ENCODE data around the gene UBC. TPM values are rescaled to one million over a fixed set of nuclear protein-coding genes. Genes with fewer than 3 reads are reported as not detected.

Gene UBC
- total RNA-seq, 1 experiment from 2014 or later, result 523 TPM

DNA sequence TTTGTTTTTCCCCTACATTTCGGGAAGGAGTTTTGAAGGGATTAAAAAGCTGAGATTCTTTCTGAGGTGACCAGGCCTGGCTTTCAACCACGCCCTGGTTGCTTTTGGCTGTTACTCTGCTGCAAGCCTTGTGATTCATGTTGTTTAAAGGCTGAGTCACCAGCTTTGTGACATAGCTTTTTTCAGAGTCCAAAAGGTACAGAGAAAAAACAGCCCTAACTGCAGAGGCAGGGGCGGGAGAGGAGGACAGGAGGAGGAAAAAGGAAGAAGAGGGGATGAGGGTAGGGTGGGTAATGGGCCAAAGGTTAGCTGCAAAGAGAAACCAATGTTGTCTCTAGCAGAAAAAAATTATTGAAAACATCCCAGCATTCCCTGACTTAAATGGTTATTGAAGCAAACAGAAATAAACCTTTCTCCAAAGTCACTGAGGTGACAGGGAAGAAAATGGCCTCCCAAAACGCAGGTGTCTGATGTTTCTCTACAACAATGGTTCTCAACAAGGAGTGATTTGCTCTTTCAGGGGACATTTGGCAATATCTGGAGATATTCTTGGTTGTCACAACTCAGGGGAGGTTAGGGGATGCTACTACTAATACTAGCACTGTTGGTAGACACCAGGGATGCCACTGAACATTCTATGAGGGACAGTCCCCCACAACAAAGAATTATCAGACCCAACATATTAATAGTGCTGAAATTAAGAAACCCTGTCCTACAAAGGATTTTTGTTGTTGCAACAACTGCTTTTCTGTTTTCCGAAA lies 2.1 kb upstream of the UBC start:
- Mint-ChIP-seq H3K27me3 (ENCODE audit: low read depth) (peaks cover 6% of the 10 kb centered on the region), H3K36me3 (ENCODE audit: insufficient read depth in 1 of 3, low read depth in 3 of 3) (peaks cover 25 to 28% (median 27%) of the 10 kb centered on the region in 3 experiments), H3K27ac (peak overlapping the region; percentile 97 to 99 (median 99)), H3K4me3 (peak overlapping the region; percentile 77 to 100), H3K9me3 (peaks cover 6 to 15% of the 10 kb centered on the region in 2 experiments), H3K4me1 (peaks cover 69 to 82% of the 10 kb centered on the region in 2 experiments)
- H3K14ac ChIP-seq (ENCODE audit: insufficient read depth, low read length), result peak overlapping the region; percentile 3; the same call in 1 of the 2 replicates
- no peaks in the 10 kb centered on the region for H4K20me1 ChIP-seq (ENCODE audit: control insufficient read depth, insufficient read depth, insufficient read length)
- H4K5ac ChIP-seq (ENCODE audit: insufficient read length, low read depth, low read length), result no peak overlapping the region
- H3T11ph ChIP-seq (ENCODE audit: low read length), result no peak overlapping the region
- H2AK5ac ChIP-seq (ENCODE audit: insufficient read length, low read length), result no peak overlapping the region
- H3K79me1 ChIP-seq (ENCODE audit: insufficient read depth, low read depth, low read length, poor library complexity, severe bottlenecking), result no peaks in the 10 kb centered on the region
- H2BK20ac ChIP-seq (ENCODE audit: low read depth, low read length, poor library complexity, severe bottlenecking), result no peak overlapping the region
- H4K8ac ChIP-seq (replicated peaks; ENCODE audit: insufficient read length, low read depth, low read length), result no peak overlapping the region
- H3K23me2 ChIP-seq (ENCODE audit: insufficient read length, low read depth, low read length, poor library complexity, severe bottlenecking), result peaks cover 24% of the 10 kb centered on the region
- peak overlapping the region; percentile 60 for H2BK12ac ChIP-seq (ENCODE audit: insufficient read length, low read depth, low read length)
- H4K91ac ChIP-seq (ENCODE audit: insufficient read length, low read depth, low read length), result no peak overlapping the region
- no peak overlapping the region for H3K4ac ChIP-seq (ENCODE audit: low read depth, low read length)
- H3K56ac ChIP-seq (ENCODE audit: insufficient read length, low read depth, low read length), result no peak overlapping the region
- H3K79me2 ChIP-seq (ENCODE audit: insufficient read depth, low read length), result peaks cover 14% of the 10 kb centered on the region
- H3K18ac ChIP-seq (ENCODE audit: insufficient read length, low read depth, low read length), result peak overlapping the region; percentile 59
- peak overlapping the region; percentile 72 for H2BK120ac ChIP-seq (ENCODE audit: low read depth, low read length, poor library complexity, severe bottlenecking)
- peaks cover 8% of the 10 kb centered on the region; the same call in 1 of the 2 replicates for H3K4me1 ChIP-seq (ENCODE audit: insufficient read depth, low read length)
- no peaks in the 10 kb centered on the region for H3K9me3 ChIP-seq (ENCODE audit: control insufficient read depth, low read depth, low read length)
- WGBS (ENCODE audit: extremely low coverage, insufficient read length, low lambda C conversion rate), result no CpG with 5 or more reads among the region's 5 CpGs
- H3K9ac ChIP-seq (ENCODE audit: extremely low read depth, insufficient read length, low read length), result peak overlapping the region; percentile 34
- H3K23ac ChIP-seq (ENCODE audit: insufficient read length, low read depth, low read length), result no peak overlapping the region
- peak overlapping the region; percentile 99 for H3K27ac ChIP-seq (ENCODE audit: insufficient read length, low read depth, low read length)
- H3K27me3 ChIP-seq (ENCODE audit: insufficient read depth, low read length), result no peaks in the 10 kb centered on the region
- no peak overlapping the region for H2BK5ac ChIP-seq (ENCODE audit: insufficient read length, low read length)
- no peak for DNase-seq
- H2AFZ ChIP-seq (ENCODE audit: low read length), result no peak overlapping the region
- no peak overlapping the region for H2BK15ac ChIP-seq (ENCODE audit: low read depth, low read length)
- peak overlapping the region; percentile 95 for H3K4me2 ChIP-seq (ENCODE audit: insufficient read depth, insufficient read length, low read length)
- TF ChIP-seq, protein P1, sequence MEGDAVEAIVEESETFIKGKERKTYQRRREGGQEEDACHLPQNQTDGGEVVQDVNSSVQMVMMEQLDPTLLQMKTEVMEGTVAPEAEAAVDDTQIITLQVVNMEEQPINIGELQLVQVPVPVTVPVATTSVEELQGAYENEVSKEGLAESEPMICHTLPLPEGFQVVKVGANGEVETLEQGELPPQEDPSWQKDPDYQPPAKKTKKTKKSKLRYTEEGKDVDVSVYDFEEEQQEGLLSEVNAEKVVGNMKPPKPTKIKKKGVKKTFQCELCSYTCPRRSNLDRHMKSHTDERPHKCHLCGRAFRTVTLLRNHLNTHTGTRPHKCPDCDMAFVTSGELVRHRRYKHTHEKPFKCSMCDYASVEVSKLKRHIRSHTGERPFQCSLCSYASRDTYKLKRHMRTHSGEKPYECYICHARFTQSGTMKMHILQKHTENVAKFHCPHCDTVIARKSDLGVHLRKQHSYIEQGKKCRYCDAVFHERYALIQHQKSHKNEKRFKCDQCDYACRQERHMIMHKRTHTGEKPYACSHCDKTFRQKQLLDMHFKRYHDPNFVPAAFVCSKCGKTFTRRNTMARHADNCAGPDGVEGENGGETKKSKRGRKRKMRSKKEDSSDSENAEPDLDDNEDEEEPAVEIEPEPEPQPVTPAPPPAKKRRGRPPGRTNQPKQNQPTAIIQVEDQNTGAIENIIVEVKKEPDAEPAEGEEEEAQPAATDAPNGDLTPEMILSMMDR (conservative IDR thresholded peaks at IDR 0.05), result no peak

Data from H9 (cell line).